ENCODE data around the gene ANKS1B.

Gene ANKS1B

GRCh38 chr12:99528478-99528877, 456.3 kb downstream of the ANKS1B start:
- POLR2A ChIA-PET: no interaction called here
- H3K36me3 ChIP-seq (ENCODE audit: control insufficient read depth in 4 of 4, insufficient read depth in 4 of 4, low read length in 3 of 4): no peaks in the 10 kb centered on the region
- H3K4me3 ChIP-seq (ENCODE audit: control insufficient read depth in 1 of 7, extremely low read depth in 1 of 7, insufficient read depth in 4 of 7, low read depth in 2 of 7, low read length in 6 of 7): no peak overlapping the region
- no peaks in the 10 kb centered on the region for H3K4me1 ChIP-seq (ENCODE audit: control extremely low read depth in 1 of 4, control insufficient read depth in 4 of 4, insufficient read depth in 4 of 4, low read length in 3 of 4)
- no peaks in the 10 kb centered on the region for H3K9me3 ChIP-seq (ENCODE audit: control extremely low read depth in 1 of 5, control insufficient read depth in 4 of 5, insufficient read depth in 2 of 5, low read depth in 1 of 5, low read length in 4 of 5)
- H3K27me3 ChIP-seq (replicated peaks in 2 of 5; ENCODE audit: control insufficient read depth in 4 of 5, insufficient read depth in 5 of 5, low read length in 4 of 5): no peaks in the 10 kb centered on the region
- no peak overlapping the region for H3K27ac ChIP-seq (ENCODE audit: insufficient read depth in 1 of 2, low read depth in 1 of 2, low read length in 2 of 2, poor library complexity in 1 of 2, severe bottlenecking in 2 of 2)
- no peak for DNase-seq
- CTCF ChIA-PET: no interaction called here

GRCh38 chr12:99523853-99524252, 460.9 kb downstream of the ANKS1B start:
- ChIA-PET POLR2A (no interaction called here), CTCF (no interaction called here)
- DNase-seq: no peak
- WGBS (ENCODE audit: insufficient coverage): 100% methylated on average over 1 of the region's 2 CpGs
- no peaks in the 10 kb centered on the region for H3K36me3 ChIP-seq (ENCODE audit: control insufficient read depth in 4 of 4, insufficient read depth in 4 of 4, low read length in 3 of 4)
- no peaks in the 10 kb centered on the region for H3K9me3 ChIP-seq (ENCODE audit: control extremely low read depth in 1 of 5, control insufficient read depth in 4 of 5, insufficient read depth in 2 of 5, low read depth in 1 of 5, low read length in 4 of 5)
- no peaks in the 10 kb centered on the region for H3K27me3 ChIP-seq (replicated peaks in 2 of 5; ENCODE audit: control insufficient read depth in 4 of 5, insufficient read depth in 5 of 5, low read length in 4 of 5)
- H3K4me1 ChIP-seq (ENCODE audit: control extremely low read depth in 1 of 4, control insufficient read depth in 4 of 4, insufficient read depth in 4 of 4, low read length in 3 of 4): no peaks in the 10 kb centered on the region
- H3K27ac ChIP-seq (ENCODE audit: insufficient read depth in 1 of 2, low read depth in 1 of 2, low read length in 2 of 2, poor library complexity in 1 of 2, severe bottlenecking in 2 of 2): no peak overlapping the region
- H3K4me3 ChIP-seq (ENCODE audit: control insufficient read depth in 1 of 7, extremely low read depth in 1 of 7, insufficient read depth in 4 of 7, low read depth in 2 of 7, low read length in 6 of 7): no peak overlapping the region

- Histone ChIP-seq H3K27ac (ENCODE audit: insufficient read depth in 1 of 2, low read depth in 1 of 2, low read length in 2 of 2, poor library complexity in 1 of 2, severe bottlenecking in 2 of 2) (no peak overlapping the region), H3K4me3 (ENCODE audit: control insufficient read depth in 1 of 7, extremely low read depth in 1 of 7, insufficient read depth in 4 of 7, low read depth in 2 of 7, low read length in 6 of 7) (no peak overlapping the region), H3K36me3 (ENCODE audit: control insufficient read depth in 4 of 4, insufficient read depth in 4 of 4, low read length in 3 of 4) (no peaks in the 10 kb centered on the region), H3K4me1 (ENCODE audit: control extremely low read depth in 1 of 4, control insufficient read depth in 4 of 4, insufficient read depth in 4 of 4, low read length in 3 of 4) (no peaks in the 10 kb centered on the region), H3K9me3 (ENCODE audit: control extremely low read depth in 1 of 5, control insufficient read depth in 4 of 5, insufficient read depth in 2 of 5, low read depth in 1 of 5, low read length in 4 of 5) (no peaks in the 10 kb centered on the region), H3K27me3 (replicated peaks in 2 of 5; ENCODE audit: control insufficient read depth in 4 of 5, insufficient read depth in 5 of 5, low read length in 4 of 5) (no peaks in the 10 kb centered on the region)
- POLR2A ChIA-PET: no interaction called here
- no peak for DNase-seq
- CTCF ChIA-PET: no interaction called here
- WGBS (ENCODE audit: insufficient coverage): no CpG with 5 or more reads among the region's 2 CpGs
These were observed 462.3 kb downstream of the ANKS1B start for GRCh38 chr12:99522456-99522855.

GRCh38 chr12:99521664-99522063, 463.1 kb downstream of the ANKS1B start:
- H3K27me3 ChIP-seq (replicated peaks in 2 of 5; ENCODE audit: control insufficient read depth in 4 of 5, insufficient read depth in 5 of 5, low read length in 4 of 5): no peaks in the 10 kb centered on the region
- DNase-seq: no peak
- H3K27ac ChIP-seq (ENCODE audit: insufficient read depth in 1 of 2, low read depth in 1 of 2, low read length in 2 of 2, poor library complexity in 1 of 2, severe bottlenecking in 2 of 2): no peak overlapping the region
- H3K4me3 ChIP-seq (ENCODE audit: control insufficient read depth in 1 of 7, extremely low read depth in 1 of 7, insufficient read depth in 4 of 7, low read depth in 2 of 7, low read length in 6 of 7): no peak overlapping the region
- H3K36me3 ChIP-seq (ENCODE audit: control insufficient read depth in 4 of 4, insufficient read depth in 4 of 4, low read length in 3 of 4): no peaks in the 10 kb centered on the region
- ChIA-PET POLR2A (no interaction called here), CTCF (no interaction called here)
- H3K9me3 ChIP-seq (ENCODE audit: control extremely low read depth in 1 of 5, control insufficient read depth in 4 of 5, insufficient read depth in 2 of 5, low read depth in 1 of 5, low read length in 4 of 5): no peaks in the 10 kb centered on the region
- 88% methylated on average over 3 of the region's 3 CpGs for WGBS (ENCODE audit: insufficient coverage)
- no peaks in the 10 kb centered on the region for H3K4me1 ChIP-seq (ENCODE audit: control extremely low read depth in 1 of 4, control insufficient read depth in 4 of 4, insufficient read depth in 4 of 4, low read length in 3 of 4)

GRCh38 chr12:99513066-99513465, 471.7 kb downstream of the ANKS1B start:
- peaks cover 0 to 2% (median 0%) of the 10 kb centered on the region in 5 experiments for H3K9me3 ChIP-seq (ENCODE audit: control extremely low read depth in 1 of 5, control insufficient read depth in 4 of 5, insufficient read depth in 2 of 5, low read depth in 1 of 5, low read length in 4 of 5)
- no peaks in the 10 kb centered on the region for H3K36me3 ChIP-seq (ENCODE audit: control insufficient read depth in 4 of 4, insufficient read depth in 4 of 4, low read length in 3 of 4)
- H3K4me3 ChIP-seq (ENCODE audit: control insufficient read depth in 1 of 7, extremely low read depth in 1 of 7, insufficient read depth in 4 of 7, low read depth in 2 of 7, low read length in 6 of 7): no peak overlapping the region
- no peaks in the 10 kb centered on the region for H3K27me3 ChIP-seq (replicated peaks in 2 of 5; ENCODE audit: control insufficient read depth in 4 of 5, insufficient read depth in 5 of 5, low read length in 4 of 5)
- CTCF ChIA-PET: no interaction called here
- no peak overlapping the region for H3K27ac ChIP-seq (ENCODE audit: insufficient read depth in 1 of 2, low read depth in 1 of 2, low read length in 2 of 2, poor library complexity in 1 of 2, severe bottlenecking in 2 of 2)
- H3K4me1 ChIP-seq (ENCODE audit: control extremely low read depth in 1 of 4, control insufficient read depth in 4 of 4, insufficient read depth in 4 of 4, low read length in 3 of 4): no peaks in the 10 kb centered on the region
- POLR2A ChIA-PET: no interaction called here
- DNase-seq: no peak
- no CpG with 5 or more reads among the region's 2 CpGs for WGBS (ENCODE audit: insufficient coverage)

GRCh38 chr12:99505805-99506204, 478.9 kb downstream of the ANKS1B start:
- ChIA-PET POLR2A (no interaction called here), CTCF (no interaction called here)

GRCh38 chr12:99498756-99499155, 486.0 kb downstream of the ANKS1B start:
- WGBS (ENCODE audit: insufficient coverage): 79% methylated on average over 2 of the region's 3 CpGs
- Histone ChIP-seq H3K4me3 (ENCODE audit: control insufficient read depth in 1 of 7, extremely low read depth in 1 of 7, insufficient read depth in 4 of 7, low read depth in 2 of 7, low read length in 6 of 7) (no peak overlapping the region), H3K36me3 (ENCODE audit: control insufficient read depth in 4 of 4, insufficient read depth in 4 of 4, low read length in 3 of 4) (no peaks in the 10 kb centered on the region), H3K27ac (ENCODE audit: insufficient read depth in 1 of 2, low read depth in 1 of 2, low read length in 2 of 2, poor library complexity in 1 of 2, severe bottlenecking in 2 of 2) (no peak overlapping the region), H3K9me3 (ENCODE audit: control extremely low read depth in 1 of 5, control insufficient read depth in 4 of 5, insufficient read depth in 2 of 5, low read depth in 1 of 5, low read length in 4 of 5) (no peaks in the 10 kb centered on the region), H3K4me1 (ENCODE audit: control extremely low read depth in 1 of 4, control insufficient read depth in 4 of 4, insufficient read depth in 4 of 4, low read length in 3 of 4) (no peaks in the 10 kb centered on the region), H3K27me3 (replicated peaks in 2 of 5; ENCODE audit: control insufficient read depth in 4 of 5, insufficient read depth in 5 of 5, low read length in 4 of 5) (no peaks in the 10 kb centered on the region)
- ChIA-PET POLR2A (no interaction called here), CTCF (no interaction called here)
- no peak for DNase-seq

More at GRCh38 chr12:99505805-99506204, 478.9 kb downstream of the ANKS1B start:
- WGBS (ENCODE audit: insufficient coverage): no CpG with 5 or more reads among the region's 3 CpGs
- no peak for DNase-seq
- peaks cover 0 to 2% (median 0%) of the 10 kb centered on the region in 5 experiments for H3K9me3 ChIP-seq (ENCODE audit: control extremely low read depth in 1 of 5, control insufficient read depth in 4 of 5, insufficient read depth in 2 of 5, low read depth in 1 of 5, low read length in 4 of 5)
- H3K4me1 ChIP-seq (ENCODE audit: control extremely low read depth in 1 of 4, control insufficient read depth in 4 of 4, insufficient read depth in 4 of 4, low read length in 3 of 4): no peaks in the 10 kb centered on the region
- H3K27me3 ChIP-seq (replicated peaks in 2 of 5; ENCODE audit: control insufficient read depth in 4 of 5, insufficient read depth in 5 of 5, low read length in 4 of 5): no peaks in the 10 kb centered on the region
- H3K36me3 ChIP-seq (ENCODE audit: control insufficient read depth in 4 of 4, insufficient read depth in 4 of 4, low read length in 3 of 4): no peaks in the 10 kb centered on the region
- no peak overlapping the region for H3K27ac ChIP-seq (ENCODE audit: insufficient read depth in 1 of 2, low read depth in 1 of 2, low read length in 2 of 2, poor library complexity in 1 of 2, severe bottlenecking in 2 of 2)
- H3K4me3 ChIP-seq (ENCODE audit: control insufficient read depth in 1 of 7, extremely low read depth in 1 of 7, insufficient read depth in 4 of 7, low read depth in 2 of 7, low read length in 6 of 7): no peak overlapping the region

- H3K4me1 ChIP-seq (ENCODE audit: control extremely low read depth in 1 of 4, control insufficient read depth in 4 of 4, insufficient read depth in 4 of 4, low read length in 3 of 4): no peaks in the 10 kb centered on the region
- ChIA-PET POLR2A (no interaction called here), CTCF (no interaction called here)
- H3K9me3 ChIP-seq (ENCODE audit: control extremely low read depth in 1 of 5, control insufficient read depth in 4 of 5, insufficient read depth in 2 of 5, low read depth in 1 of 5, low read length in 4 of 5): no peaks in the 10 kb centered on the region
- H3K27me3 ChIP-seq (replicated peaks in 2 of 5; ENCODE audit: control insufficient read depth in 4 of 5, insufficient read depth in 5 of 5, low read length in 4 of 5): no peaks in the 10 kb centered on the region
- no peak for DNase-seq
- H3K27ac ChIP-seq (ENCODE audit: insufficient read depth in 1 of 2, low read depth in 1 of 2, low read length in 2 of 2, poor library complexity in 1 of 2, severe bottlenecking in 2 of 2): no peak overlapping the region
- no CpG with 5 or more reads among the region's 1 CpG for WGBS (ENCODE audit: insufficient coverage)
- no peak overlapping the region for H3K4me3 ChIP-seq (ENCODE audit: control insufficient read depth in 1 of 7, extremely low read depth in 1 of 7, insufficient read depth in 4 of 7, low read depth in 2 of 7, low read length in 6 of 7)
- H3K36me3 ChIP-seq (ENCODE audit: control insufficient read depth in 4 of 4, insufficient read depth in 4 of 4, low read length in 3 of 4): no peaks in the 10 kb centered on the region
These were observed 488.9 kb downstream of the ANKS1B start for GRCh38 chr12:99495799-99496198.
